Panc1 (cell line): ENCODE data around the gene TDRD7. TPM values are rescaled to one million over a fixed set of nuclear protein-coding genes. Genes with fewer than 3 reads are reported as not detected.

Source experiments
- ATAC-seq: fragments of 200-7000 bp; cut with Tn5 transposase; 2 replicates; pipeline ENCODE4 v1.9.1; 2020; ENCODE audit warnings: mild to moderate bottlenecking, moderate library complexity
- BruUV-seq: library from RNA; stranded (reverse); fragments of 400-500 nt; replicated peaks from 2 replicates; lab custom pipeline; 2021; lab: Mats Ljungman, UMichigan
- CTCF ChIA-PET: fragments of 300-600 bp; sonication (Branson Sonifier 250); formaldehyde crosslinking; loops from one replicate; lab custom pipeline; 2022; ENCODE audit warnings: antibody characterized with exemption; lab: Charles Lee
- POLR2A ChIA-PET: fragments of 300-600 bp; sonication (Branson Sonifier 250); formaldehyde crosslinking; loops from one replicate; lab custom pipeline; 2022; ENCODE audit warnings: antibody characterized with exemption; lab: Charles Lee
- DNase-seq: peaks from one replicate; pipeline ENCODE4 v3.0.0-alpha.2; 2010; ENCODE audit warnings: low read depth, low spot score
- H3K27ac ChIP-seq: 2 replicates; pipeline ENCODE4 v1.5.1; 2011; ENCODE audit warnings: mild to moderate bottlenecking, low read length, inconsistent platforms
- H3K27me3 ChIP-seq: fragments of 200-500 bp; sonication (Bioruptor generic); 2 replicates; pipeline ENCODE4 v1.6.0; 2014; ENCODE audit warnings: low read length, inconsistent platforms; ENCODE audit not compliant: control insufficient read depth, insufficient read depth
- H3K36me3 ChIP-seq: fragments of 200-500 bp; sonication (Bioruptor generic); 2 replicates; pipeline ENCODE4 v1.5.1; 2014; ENCODE audit warnings: inconsistent platforms, mild to moderate bottlenecking, low read length, moderate library complexity; ENCODE audit not compliant: control insufficient read depth, insufficient read depth
- H3K4me1 ChIP-seq: 2 replicates; pipeline ENCODE4 v1.5.1; 2011; ENCODE audit warnings: inconsistent platforms, mild to moderate bottlenecking, low read length, moderate library complexity; ENCODE audit not compliant: control insufficient read depth, insufficient read depth
- H3K4me3 ChIP-seq, 2 experiments: 2 replicates each; pipeline ENCODE4 v1.5.1; 2011 to 2012; ENCODE audit warnings: low read depth in 2 of 2, low read length in 2 of 2, mild to moderate bottlenecking in 2 of 2, inconsistent platforms in 1 of 2, moderate library complexity in 1 of 2
- H3K9me3 ChIP-seq: fragments of 200-500 bp; sonication (Bioruptor generic); 2 replicates; pipeline ENCODE4 v1.5.1; 2014; ENCODE audit warnings: low read depth, mild to moderate bottlenecking, inconsistent platforms, low read length, moderate library complexity; ENCODE audit not compliant: control insufficient read depth, insufficient read depth
- CTCF ChIP-seq: fragments of 450-650 bp; IDR thresholded peaks from 2 replicates; pipeline ENCODE4 v1.5.1; 2017; ENCODE audit warnings: mild to moderate bottlenecking
- POLR2AphosphoS5 ChIP-seq: IDR thresholded peaks from 2 replicates; pipeline ENCODE4 v1.6.1; 2012; ENCODE audit warnings: mild to moderate bottlenecking, low read depth, low read length, moderate library complexity
- REST ChIP-seq, 2 experiments: IDR thresholded peaks; 2 replicates each; pipeline ENCODE4 v1.6.1; 2011 to 2012; ENCODE audit warnings: low read depth in 2 of 2, control low read depth in 1 of 2, low read length in 1 of 2, mild to moderate bottlenecking in 1 of 2, moderate library complexity in 1 of 2; ENCODE audit not compliant: insufficient read depth in 1 of 2
- SIN3A ChIP-seq: IDR thresholded peaks from 2 replicates; pipeline ENCODE4 v1.6.1; 2012; ENCODE audit warnings: low read depth, mild to moderate bottlenecking, low read length, moderate library complexity, borderline replicate concordance; ENCODE audit not compliant: insufficient read depth
- TCF7L2 ChIP-seq: IDR thresholded peaks from 2 replicates; pipeline ENCODE4 v1.6.1; 2011; ENCODE audit warnings: mild to moderate bottlenecking, low read depth, low read length, inconsistent platforms
- in situ Hi-C: cut with HindIII; loops from 2 replicates; pipeline ENCODE4 v1.10.0; 2016; ENCODE audit warnings: low sequenced_read_pairs, low pct_unique_long_range_greater_than_20kb
- intact Hi-C: fragments of 100-400 bp; cut with micrococcal nuclease; formaldehyde crosslinking; loops from one replicate; pipeline ENCODE4 v1.10.0; 2022; ENCODE audit not compliant: unreplicated experiment
- total RNA-seq: library from RNA; stranded (reverse); gene quantifications from one replicate; pipeline ENCODE4 v1.2.1, GENCODE V29; 2021; ENCODE audit not compliant: unreplicated experiment

TDRD7 gene
- total RNA-seq, 1 experiment from 2014 or later: 10.6 TPM

- DNase-seq (no peak), ATAC-seq (no peak)
- Histone ChIP-seq H3K27ac (no peak overlapping the region), H3K9me3 (no peaks in the 10 kb centered on the region), H3K4me3 (no peak overlapping the region), H3K27me3 (no peaks in the 10 kb centered on the region), H3K36me3 (no peaks in the 10 kb centered on the region), H3K4me1 (no peaks in the 10 kb centered on the region)
- in situ Hi-C loops (no loop called here), intact Hi-C loops (no loop called here)
- ChIA-PET POLR2A (interaction anchor here (0.6 kb wide), 1 partner anchor 443 kb away, joined by 3 read pairs; no protein-coding TSS in a partner anchor), CTCF (no interaction called here)
- TF ChIP-seq REST (IDR thresholded peaks at IDR 0.05; ENCODE audit: insufficient read depth in 1 of 2, low read depth in 2 of 2, low read length in 1 of 2): no peak
- TF ChIP-seq POLR2AphosphoS5: no peak
- no peak for TF ChIP-seq CTCF
- no peak for TF ChIP-seq SIN3A
- no peak for TF ChIP-seq TCF7L2
- BruUV-seq: no TSS peak
Measured at GRCh38 chr9:97536480-97536879, 124.6 kb downstream of the TDRD7 start.

GRCh38 chr9:97543561-97543960 is 131.7 kb downstream of the TDRD7 start:
- no peak for ATAC-seq

GRCh38 chr9:97545486-97545885 is 133.6 kb downstream of the TDRD7 start:
- H3K4me3 ChIP-seq: no peak overlapping the region
- in situ Hi-C loops: no loop called here
- ChIA-PET POLR2A (no interaction called here), CTCF (no interaction called here)
- TF ChIP-seq POLR2AphosphoS5: no peak
- TF ChIP-seq TCF7L2: no peak
- TF ChIP-seq SIN3A: no peak
- no peak for TF ChIP-seq REST (IDR thresholded peaks at IDR 0.05; ENCODE audit: insufficient read depth in 1 of 2, low read depth in 2 of 2, low read length in 1 of 2)
- no peak for TF ChIP-seq CTCF
- no peak for DNase-seq
- intact Hi-C loops: no loop called here
- H3K9me3 ChIP-seq: no peaks in the 10 kb centered on the region
- no peak for ATAC-seq
- no TSS peak for BruUV-seq
- H3K36me3 ChIP-seq: no peaks in the 10 kb centered on the region
- H3K4me1 ChIP-seq: no peaks in the 10 kb centered on the region
- no peak overlapping the region for H3K27ac ChIP-seq
- no peaks in the 10 kb centered on the region for H3K27me3 ChIP-seq

More at GRCh38 chr9:97543561-97543960, 131.7 kb downstream of the TDRD7 start:
- Histone ChIP-seq H3K27me3 (no peaks in the 10 kb centered on the region), H3K4me3 (no peak overlapping the region), H3K9me3 (no peaks in the 10 kb centered on the region), H3K36me3 (no peaks in the 10 kb centered on the region), H3K4me1 (no peaks in the 10 kb centered on the region), H3K27ac (no peak overlapping the region)
- in situ Hi-C loops (no loop called here), intact Hi-C loops (no loop called here)
- no peak for TF ChIP-seq SIN3A
- no peak for TF ChIP-seq TCF7L2
- BruUV-seq: no TSS peak
- no peak for DNase-seq
- POLR2A ChIA-PET: no interaction called here
- CTCF ChIA-PET: no interaction called here
